Liver (tissue), 9 donors: ENCODE measurements around the gene KRT222. TPM values are rescaled to one million over a fixed set of nuclear protein-coding genes. Genes with fewer than 3 reads are reported as not detected.

Experiments
- DNase-seq: peaks from one replicate; pipeline ENCODE4 v3.0.0-alpha.2; 2017; ENCODE audit warnings: low spot score
- H3K27ac ChIP-seq, 2 donors: one replicate each; pipeline ENCODE4 v1.7.0; 2013; ENCODE audit warnings: inconsistent platforms in 2 of 2, low read length in 2 of 2, control low read depth in 1 of 2, low read depth in 1 of 2, mild to moderate bottlenecking in 1 of 2
- H3K27me3 ChIP-seq, 4 donors: one replicate each; pipeline versions ENCODE4 v1.6.1 to v1.7.0; 2013; ENCODE audit warnings: low read length in 3 of 4, inconsistent platforms in 1 of 4, mild to moderate bottlenecking in 1 of 4, moderate library complexity in 1 of 4; ENCODE audit not compliant: control insufficient read depth in 4 of 4, insufficient read depth in 4 of 4
- H3K36me3 ChIP-seq, 4 donors: one replicate each; pipeline versions ENCODE4 v1.6.1 to v1.7.0; 2013; ENCODE audit warnings: low read length in 3 of 4, mild to moderate bottlenecking in 3 of 4, low read depth in 1 of 4, moderate library complexity in 1 of 4; ENCODE audit not compliant: control insufficient read depth in 4 of 4, insufficient read depth in 3 of 4
- H3K4me1 ChIP-seq, 4 donors: one replicate each; pipeline versions ENCODE4 v1.6.1 to v1.7.0; 2013; ENCODE audit warnings: low read length in 3 of 4, mild to moderate bottlenecking in 3 of 4, moderate library complexity in 1 of 4; ENCODE audit not compliant: control insufficient read depth in 4 of 4, insufficient read depth in 4 of 4
- H3K4me3 ChIP-seq, 3 donors: one replicate each; pipeline versions ENCODE4 v1.6.1 to v1.7.0; 2013; ENCODE audit warnings: low read length in 3 of 3, control low read depth in 1 of 3, low read depth in 1 of 3, mild to moderate bottlenecking in 1 of 3
- H3K9ac ChIP-seq, 2 donors: one replicate each; pipeline ENCODE4 v1.7.0; 2013; ENCODE audit warnings: low read length in 2 of 2, mild to moderate bottlenecking in 2 of 2, moderate library complexity in 2 of 2, control low read depth in 1 of 2, low read depth in 1 of 2
- H3K9me3 ChIP-seq, 4 donors: one replicate each; pipeline versions ENCODE4 v1.6.1 to v1.7.0; 2013; ENCODE audit warnings: low read length in 3 of 4; ENCODE audit not compliant: control insufficient read depth in 4 of 4
- ATF3 ChIP-seq: IDR thresholded peaks from 2 replicates; pipeline ENCODE4 v1.6.1; 2016; ENCODE audit warnings: antibody characterized with exemption
- CTCF ChIP-seq: fragments of 150-350 bp; IDR thresholded peaks from 2 replicates; pipeline ENCODE4 v1.5.1; 2017; ENCODE audit warnings: improper control_type of control experiment, low read depth, low read length; ENCODE audit not compliant: missing input control
- FOXA1 ChIP-seq: IDR thresholded peaks from 2 replicates; pipeline ENCODE4 v1.6.1; 2016; ENCODE audit warnings: antibody characterized with exemption
- GABPA ChIP-seq, 2 donors: IDR thresholded peaks in 1 of 2; conservative IDR thresholded peaks in 1 of 2; 2 replicates each; pipeline ENCODE4 v1.6.1; 2016; ENCODE audit warnings: antibody characterized with exemption in 2 of 2, mild to moderate bottlenecking in 1 of 2, moderate library complexity in 1 of 2
- HNF4A ChIP-seq, 2 donors: conservative IDR thresholded peaks; 2 replicates each; pipeline ENCODE4 v1.6.1; 2016; ENCODE audit warnings: antibody characterized with exemption in 2 of 2, mild to moderate bottlenecking in 2 of 2
- HNF4G ChIP-seq: IDR thresholded peaks from 2 replicates; pipeline ENCODE4 v1.6.1; 2016; ENCODE audit warnings: antibody characterized with exemption
- JUND ChIP-seq, 2 donors: IDR thresholded peaks; 2 replicates each; pipeline ENCODE4 v1.6.1; 2016; ENCODE audit warnings: antibody characterized with exemption in 2 of 2
- NR2F2 ChIP-seq: IDR thresholded peaks from 2 replicates; pipeline ENCODE4 v1.6.1; 2016; ENCODE audit warnings: antibody characterized with exemption
- RAD21 ChIP-seq, 2 donors: IDR thresholded peaks; 2 replicates each; pipeline ENCODE4 v1.6.1; 2016; ENCODE audit warnings: antibody characterized with exemption in 2 of 2, mild to moderate bottlenecking in 2 of 2
- REST ChIP-seq: IDR thresholded peaks from 2 replicates; pipeline ENCODE4 v1.6.1; 2016; ENCODE audit warnings: antibody characterized with exemption, mild to moderate bottlenecking
- RXRA ChIP-seq, 2 donors: IDR thresholded peaks; 2 replicates each; pipeline ENCODE4 v1.6.1; 2017 to 2018; ENCODE audit warnings: antibody characterized with exemption in 2 of 2, mild to moderate bottlenecking in 1 of 2
- SP1 ChIP-seq: IDR thresholded peaks from 2 replicates; pipeline ENCODE4 v1.6.1; 2018; ENCODE audit warnings: antibody characterized with exemption, mild to moderate bottlenecking
- TAF1 ChIP-seq: conservative IDR thresholded peaks from 2 replicates; pipeline ENCODE4 v1.6.1; 2016; ENCODE audit warnings: antibody characterized with exemption, mild to moderate bottlenecking
- WGBS: extraction: QIAGEN DNeasy Blood & Tissue Kit; methylation state at CpG from one replicate; pipeline ENCODE4 v1.1.7; 2013; 5-methylcytosine and 5-hydroxymethylcytosine counted together
- polyA plus RNA-seq, 2 donors: library from polyadenylated mRNA; stranded (reverse) in 1 of 2; unstranded in 1 of 2; fragments of 200-250 nt in 1 of 2; fragments of >200 nt in 1 of 2; fragmentation: Nextera tagmentation in 1 of 2; extraction: Ambion mirVana in 1 of 2; gene quantifications; one replicate each; pipeline versions ENCODE4 v1.2.1 to v1.2.3, GENCODE V29; 2013 to 2015
- total RNA-seq, 2 donors: library from RNA; depleted of rRNA; stranded (reverse); fragments of >200 nt; gene quantifications; one replicate each; pipeline ENCODE4 v1.2.3, GENCODE V29; 2014
- TF ChIP-seq, protein P1 (sequence below): IDR thresholded peaks from 2 replicates; pipeline ENCODE4 v1.6.1; 2016; ENCODE audit warnings: antibody characterized with exemption
- donor health status: healthy.
- donor health status: healthy.
- donor health status: healthy.
- donor health status: healthy.
- donor health status: healthy.

KRT222 gene
- total and polyA plus RNA-seq, 4 donors, result 1.9 to 5.6 (median 2.9) TPM

DNA sequence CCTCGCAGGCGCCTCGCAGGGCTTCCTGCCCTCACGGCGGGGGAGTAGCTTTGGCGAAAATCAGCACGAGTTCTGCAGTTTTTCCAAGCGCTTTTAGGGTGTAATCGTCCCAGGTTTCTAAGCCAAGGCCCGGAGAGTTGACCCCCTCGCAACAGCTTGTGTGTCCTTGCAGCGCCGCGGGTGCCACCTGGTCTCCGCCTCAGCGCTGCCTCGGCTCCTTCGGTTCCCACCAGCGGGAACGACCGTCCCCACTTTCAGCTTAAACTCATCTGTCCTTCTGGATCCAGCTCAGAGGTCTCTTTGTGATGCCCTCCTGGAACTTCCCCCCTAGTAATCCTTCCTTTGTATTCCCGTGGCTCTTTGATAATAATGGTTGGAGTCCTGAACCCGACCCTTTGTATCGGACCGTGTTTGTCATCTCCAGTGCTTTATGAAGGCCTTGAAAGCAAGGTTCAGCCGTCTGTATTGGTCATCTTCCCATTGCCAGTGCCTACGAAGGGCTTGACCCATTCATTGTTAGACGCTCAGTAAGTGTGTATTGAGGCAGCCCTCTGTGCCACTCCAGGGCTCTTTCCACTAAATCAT, 16.5 kb downstream of the KRT222 start:
- H3K9ac ChIP-seq, result peak overlapping the region; percentile 93 to 95
- H3K4me1 ChIP-seq, result peaks cover 6 to 23% (median 18%) of the 10 kb centered on the region in 4 donors
- H3K9me3 ChIP-seq, result no peaks in the 10 kb centered on the region
- no peaks in the 10 kb centered on the region for H3K27me3 ChIP-seq
- 3% methylated on average over 28 of the region's 28 CpGs for WGBS
- H3K27ac ChIP-seq, result peak overlapping the region; percentile 99 to 100
- DNase-seq, result no peak
- peaks cover 0 to 9% (median 2%) of the 10 kb centered on the region in 4 donors for H3K36me3 ChIP-seq
- TF ChIP-seq HNF4A (conservative IDR thresholded peaks at IDR 0.05), result no peak
- TF ChIP-seq CTCF, result no peak
- no peak for TF ChIP-seq RAD21 (IDR thresholded peaks at IDR 0.05)
- no peak for TF ChIP-seq TAF1
- TF ChIP-seq SP1, result no peak
- no peak for TF ChIP-seq FOXA1
- TF ChIP-seq ATF3, result no peak
- TF ChIP-seq JUND (IDR thresholded peaks at IDR 0.05), result no peak
- no peak for TF ChIP-seq NR2F2
- no peak for TF ChIP-seq RXRA (IDR thresholded peaks at IDR 0.05)
- H3K4me3 ChIP-seq, result peak overlapping the region; percentile 75 to 97 (median 87)

GRCh38 chr17:40647624-40648383, 17.2 kb downstream of the KRT222 start, which contains the start of gene SMARCE1:
SMARCE1 (minus strand) TSS chr17:40647818; CDS start chr17:40645802, 2,016 bp downstream.
- no peaks in the 10 kb centered on the region for H3K27me3 ChIP-seq
- DNase-seq, result peak; percentile 83
- WGBS, result under 1% methylated on average over 64 of the region's 64 CpGs
- peak within 1 kb of the TSS; percentile 99 to 100 for H3K27ac ChIP-seq
- peak within 1 kb of the TSS; percentile 95 to 98 for H3K9ac ChIP-seq
- peaks cover 0 to 12% (median 5%) of the 10 kb centered on the region in 4 donors for H3K36me3 ChIP-seq
- peak in 1 of 2 donors; percentile 20 for TF ChIP-seq HNF4A (conservative IDR thresholded peaks at IDR 0.05)
- TF ChIP-seq JUND (IDR thresholded peaks at IDR 0.05), result no peak
- TF ChIP-seq REST, result peak; percentile 15
- peak; percentile 26 to 27 for TF ChIP-seq GABPA (IDR thresholded peaks at IDR 0.05 in 1 of 2, conservative IDR thresholded peaks at IDR 0.05 in 1 of 2)
- TF ChIP-seq, protein P1, sequence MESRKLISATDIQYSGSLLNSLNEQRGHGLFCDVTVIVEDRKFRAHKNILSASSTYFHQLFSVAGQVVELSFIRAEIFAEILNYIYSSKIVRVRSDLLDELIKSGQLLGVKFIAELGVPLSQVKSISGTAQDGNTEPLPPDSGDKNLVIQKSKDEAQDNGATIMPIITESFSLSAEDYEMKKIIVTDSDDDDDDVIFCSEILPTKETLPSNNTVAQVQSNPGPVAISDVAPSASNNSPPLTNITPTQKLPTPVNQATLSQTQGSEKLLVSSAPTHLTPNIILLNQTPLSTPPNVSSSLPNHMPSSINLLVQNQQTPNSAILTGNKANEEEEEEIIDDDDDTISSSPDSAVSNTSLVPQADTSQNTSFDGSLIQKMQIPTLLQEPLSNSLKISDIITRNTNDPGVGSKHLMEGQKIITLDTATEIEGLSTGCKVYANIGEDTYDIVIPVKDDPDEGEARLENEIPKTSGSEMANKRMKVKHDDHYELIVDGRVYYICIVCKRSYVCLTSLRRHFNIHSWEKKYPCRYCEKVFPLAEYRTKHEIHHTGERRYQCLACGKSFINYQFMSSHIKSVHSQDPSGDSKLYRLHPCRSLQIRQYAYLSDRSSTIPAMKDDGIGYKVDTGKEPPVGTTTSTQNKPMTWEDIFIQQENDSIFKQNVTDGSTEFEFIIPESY, result peak; percentile 25
- TF ChIP-seq TAF1, result peak; percentile 46
- no peak for TF ChIP-seq HNF4G
- peak within 1 kb of the TSS; percentile 75 to 97 (median 90) for H3K4me3 ChIP-seq
- H3K9me3 ChIP-seq, result no peaks in the 10 kb centered on the region
- H3K4me1 ChIP-seq, result peaks cover 6 to 23% (median 18%) of the 10 kb centered on the region in 4 donors
